NCI-H82 treated with DMSO at 0.1 percent for 48 hours (cell line): ENCODE data around the gene SMIM15.
A peak's percentile ranks its signal among the peaks of the same experiment; 100 is the strongest.

Experiments
- DNase-seq: peaks from one replicate; lab custom pipeline; 2025; ENCODE audit not compliant: unreplicated experiment; lab: John Stamatoyannopoulos, UW

The SMIM15 gene

GRCh38 chr5:61160497-61160896, 1.8 kb downstream of the SMIM15 start:
- DNase-seq, result no peak

- no peak for DNase-seq
Measured at GRCh38 chr5:61159836-61160235, 2.4 kb downstream of the SMIM15 start.

GRCh38 chr5:61159070-61159469, 3.2 kb downstream of the SMIM15 start:
- no peak for DNase-seq

- DNase-seq, result no peak
Measured at GRCh38 chr5:61151893-61152292, 10.4 kb downstream of the SMIM15 start.

- no peak for DNase-seq
Measured at GRCh38 chr5:61148515-61148914, 13.8 kb downstream of the SMIM15 start.

- no peak for DNase-seq
Measured at GRCh38 chr5:61142811-61143210, 19.5 kb downstream of the SMIM15 start.

GRCh38 chr5:61142391-61142790, 19.9 kb downstream of the SMIM15 start:
- no peak for DNase-seq

- DNase-seq, result no peak
Measured at GRCh38 chr5:61141801-61142200, 20.5 kb downstream of the SMIM15 start.

GRCh38 chr5:61139931-61140330, 22.3 kb downstream of the SMIM15 start:
- DNase-seq, result no peak

GRCh38 chr5:61139094-61139873, 23.0 kb downstream of the SMIM15 start:
- DNase-seq, result no peak

GRCh38 chr5:61137835-61138234, 24.4 kb downstream of the SMIM15 start:
- DNase-seq, result no peak

- DNase-seq, result peak; percentile 20
Measured at GRCh38 chr5:61132559-61132958, 29.7 kb downstream of the SMIM15 start.

- no peak for DNase-seq
Measured at GRCh38 chr5:61130289-61130688, 32.0 kb downstream of the SMIM15 start.

- DNase-seq, result no peak
Measured at GRCh38 chr5:61123145-61123544, 39.1 kb downstream of the SMIM15 start.

- no peak for DNase-seq
Measured at GRCh38 chr5:61120534-61120933, 41.7 kb downstream of the SMIM15 start.

- no peak for DNase-seq
Measured at GRCh38 chr5:61119066-61119465, 43.2 kb downstream of the SMIM15 start.

GRCh38 chr5:61115968-61116367, 46.3 kb downstream of the SMIM15 start:
- DNase-seq, result no peak

- no peak for DNase-seq
Measured at GRCh38 chr5:61114441-61114840, 47.8 kb downstream of the SMIM15 start.
